ACC112 (cell line): ENCODE data around the gene ADRM1.

Experiments used
- H2AFZ ChIP-seq: fragments of 200-600 bp; sonication (generic); one replicate; pipeline ENCODE4 v1.6.0; 2017; ENCODE audit warnings: antibody characterized with exemption, low read length; ENCODE audit not compliant: unreplicated experiment
- H3K27ac ChIP-seq: fragments of 200-600 bp; sonication (generic); 2 replicates; pipeline ENCODE4 v1.5.1; 2014; ENCODE audit warnings: low read depth, mild to moderate bottlenecking, antibody characterized with exemption, low read length, moderate library complexity
- H3K27me3 ChIP-seq: fragments of 200-600 bp; sonication (generic); 2 replicates; pipeline ENCODE4 v1.6.1; 2014; ENCODE audit warnings: mild to moderate bottlenecking, antibody characterized with exemption, low read length, moderate library complexity, mixed read lengths; ENCODE audit not compliant: insufficient read depth
- H3K36me3 ChIP-seq: fragments of 200-600 bp; sonication (generic); 2 replicates; pipeline ENCODE4 v1.6.1; 2016; ENCODE audit warnings: mild to moderate bottlenecking, antibody characterized with exemption, low read length, moderate library complexity, mixed read lengths; ENCODE audit not compliant: insufficient read depth
- H3K4me1 ChIP-seq: fragments of 200-600 bp; sonication (generic); one replicate; pipeline ENCODE4 v1.6.1; 2016; ENCODE audit warnings: low read length, mixed read lengths; ENCODE audit not compliant: insufficient read depth, unreplicated experiment, control insufficient read depth
- H3K4me3 ChIP-seq: fragments of 200-600 bp; sonication (generic); 2 replicates; pipeline ENCODE4 v1.5.1; 2014; ENCODE audit warnings: mild to moderate bottlenecking, low read depth, low read length
- H3K79me2 ChIP-seq: fragments of 200-600 bp; sonication (generic); one replicate; pipeline ENCODE4 v1.6.0; 2016; ENCODE audit warnings: low read length; ENCODE audit not compliant: control insufficient read depth, unreplicated experiment, insufficient read depth

Gene ADRM1

GRCh38 chr20:62325172-62325905 lies 22.5 kb downstream of the ADRM1 start:
- no peaks in the 10 kb centered on the region for H3K4me1 ChIP-seq
- peaks cover 9% of the 10 kb centered on the region; the same call in 1 of the 2 replicates for H3K36me3 ChIP-seq
- no peak overlapping the region for H2AFZ ChIP-seq
- H3K27ac ChIP-seq, result no peak overlapping the region
- no peaks in the 10 kb centered on the region for H3K27me3 ChIP-seq
- H3K4me3 ChIP-seq, result no peak overlapping the region
- H3K79me2 ChIP-seq, result no peaks in the 10 kb centered on the region

GRCh38 chr20:62326559-62326958 lies 23.8 kb downstream of the ADRM1 start:
- H3K27ac ChIP-seq, result no peak overlapping the region
- no peaks in the 10 kb centered on the region for H3K4me1 ChIP-seq
- H3K27me3 ChIP-seq, result no peaks in the 10 kb centered on the region
- H3K36me3 ChIP-seq, result peaks cover 9% of the 10 kb centered on the region; the same call in 1 of the 2 replicates
- no peak overlapping the region for H3K4me3 ChIP-seq
- H2AFZ ChIP-seq, result no peak overlapping the region
- H3K79me2 ChIP-seq, result no peaks in the 10 kb centered on the region

GRCh38 chr20:62326959-62327725 lies 24.3 kb downstream of the ADRM1 start:
- no peaks in the 10 kb centered on the region for H3K79me2 ChIP-seq
- no peaks in the 10 kb centered on the region for H3K27me3 ChIP-seq
- H3K36me3 ChIP-seq, result peaks cover 5% of the 10 kb centered on the region; the same call in 1 of the 2 replicates
- H3K4me1 ChIP-seq, result no peaks in the 10 kb centered on the region
- no peak overlapping the region for H3K27ac ChIP-seq
- H2AFZ ChIP-seq, result no peak overlapping the region
- H3K4me3 ChIP-seq, result no peak overlapping the region

- Histone ChIP-seq H3K4me1 (no peaks in the 10 kb centered on the region), H3K4me3 (no peak overlapping the region), H3K27ac (no peak overlapping the region), H2AFZ (no peak overlapping the region), H3K36me3 (peaks cover 4% of the 10 kb centered on the region; the same call in 1 of the 2 replicates), H3K79me2 (no peaks in the 10 kb centered on the region), H3K27me3 (no peaks in the 10 kb centered on the region)
Measured at GRCh38 chr20:62327726-62328495, 25.1 kb downstream of the ADRM1 start.

- no peak overlapping the region for H3K27ac ChIP-seq
- no peak overlapping the region for H2AFZ ChIP-seq
- H3K4me1 ChIP-seq, result no peaks in the 10 kb centered on the region
- no peaks in the 10 kb centered on the region for H3K27me3 ChIP-seq
- H3K36me3 ChIP-seq, result peaks cover 4% of the 10 kb centered on the region; the same call in 1 of the 2 replicates
- H3K79me2 ChIP-seq, result no peaks in the 10 kb centered on the region
- no peak overlapping the region for H3K4me3 ChIP-seq
Measured at GRCh38 chr20:62328684-62329388, 26.0 kb downstream of the ADRM1 start.

GRCh38 chr20:62329389-62330377 lies 26.9 kb downstream of the ADRM1 start:
- no peaks in the 10 kb centered on the region for H3K4me1 ChIP-seq
- H2AFZ ChIP-seq, result no peak overlapping the region
- no peaks in the 10 kb centered on the region for H3K27me3 ChIP-seq
- H3K4me3 ChIP-seq, result no peak overlapping the region
- no peaks in the 10 kb centered on the region for H3K79me2 ChIP-seq
- peaks cover 4% of the 10 kb centered on the region; the same call in 1 of the 2 replicates for H3K36me3 ChIP-seq
- no peak overlapping the region for H3K27ac ChIP-seq

- no peaks in the 10 kb centered on the region for H3K4me1 ChIP-seq
- no peak overlapping the region for H2AFZ ChIP-seq
- H3K36me3 ChIP-seq, result peaks cover 4% of the 10 kb centered on the region; the same call in 1 of the 2 replicates
- no peaks in the 10 kb centered on the region for H3K79me2 ChIP-seq
- H3K27me3 ChIP-seq, result no peaks in the 10 kb centered on the region
- no peak overlapping the region for H3K4me3 ChIP-seq
- H3K27ac ChIP-seq, result no peak overlapping the region
Measured at GRCh38 chr20:62330576-62331317, 27.9 kb downstream of the ADRM1 start.

- H3K27ac ChIP-seq, result no peak overlapping the region
- H2AFZ ChIP-seq, result no peak overlapping the region
- H3K27me3 ChIP-seq, result no peaks in the 10 kb centered on the region
- no peaks in the 10 kb centered on the region for H3K79me2 ChIP-seq
- peaks cover 4% of the 10 kb centered on the region; the same call in 1 of the 2 replicates for H3K36me3 ChIP-seq
- H3K4me1 ChIP-seq, result no peaks in the 10 kb centered on the region
- no peak overlapping the region for H3K4me3 ChIP-seq
Measured at GRCh38 chr20:62331347-62331746, 28.6 kb downstream of the ADRM1 start.

GRCh38 chr20:62332421-62332820 lies 29.6 kb downstream of the ADRM1 start:
- Histone ChIP-seq H3K27me3 (no peaks in the 10 kb centered on the region), H3K4me3 (no peak overlapping the region), H3K79me2 (no peaks in the 10 kb centered on the region), H3K27ac (no peak overlapping the region), H3K4me1 (no peaks in the 10 kb centered on the region), H3K36me3 (no peaks in the 10 kb centered on the region), H2AFZ (no peak overlapping the region)
